CD4-positive, alpha-beta T cell (primary cell): Measurements from ENCODE around the gene RRAS2. TPM values are rescaled to one million over a fixed set of nuclear protein-coding genes. Genes with fewer than 3 reads are reported as not detected.

Source experiments
- ATAC-seq: fragments of 200-7000 bp; cut with Tn5 transposase; one replicate; pipeline ENCODE4 v1.10.0; 2022; ENCODE audit warnings: mild to moderate bottlenecking; ENCODE audit not compliant: poor library complexity
- CTCF ChIA-PET: fragments of 350-600 bp; sonication (Branson Sonifier 250); formaldehyde crosslinking; loops from one replicate; lab custom pipeline; 2021; ENCODE audit warnings: antibody characterized with exemption, inconsistent platforms; lab: Charles Lee
- POLR2A ChIA-PET: fragments of 350-600 bp; sonication (Branson Sonifier 250); formaldehyde crosslinking; loops from one replicate; lab custom pipeline; 2021; ENCODE audit warnings: antibody characterized with exemption, inconsistent platforms; lab: Charles Lee
- DNase-seq, 14 experiments: peaks; one replicate each; pipeline ENCODE4 v3.0.0-alpha.2; 2013 to 2020; ENCODE audit warnings: mixed read lengths in 2 of 14
- H3K27ac ChIP-seq, 2 donors: one replicate each; pipeline versions ENCODE4 v1.5.1 to v1.7.0; 2013; ENCODE audit warnings: low read length in 2 of 2, low read depth in 1 of 2, mild to moderate bottlenecking in 1 of 2
- H3K27me3 ChIP-seq, 2 experiments: 1 replicate in 1 of 2; 2 replicates in 1 of 2; pipeline versions ENCODE4 v1.6.1 to v1.7.0; 2013; ENCODE audit warnings: low read length in 2 of 2, control low read depth in 1 of 2, mild to moderate bottlenecking in 1 of 2, moderate library complexity in 1 of 2; ENCODE audit not compliant: insufficient read depth in 2 of 2, control insufficient read depth in 1 of 2
- H3K36me3 ChIP-seq: one replicate; pipeline ENCODE4 v1.6.1; 2013; ENCODE audit warnings: low read length, control low read depth; ENCODE audit not compliant: insufficient read depth
- H3K4me1 ChIP-seq: one replicate; pipeline ENCODE4 v1.6.1; 2013; ENCODE audit warnings: low read length, control low read depth; ENCODE audit not compliant: insufficient read depth
- H3K4me3 ChIP-seq: one replicate; pipeline ENCODE4 v1.5.1; 2013; ENCODE audit warnings: mild to moderate bottlenecking, low read length, moderate library complexity
- H3K9me3 ChIP-seq, 2 experiments: 1 replicate in 1 of 2; 2 replicates in 1 of 2; pipeline versions ENCODE4 v1.6.1 to v1.7.0; 2013; ENCODE audit warnings: low read length in 2 of 2, mild to moderate bottlenecking in 2 of 2, control low read depth in 1 of 2, moderate library complexity in 1 of 2; ENCODE audit not compliant: control insufficient read depth in 1 of 2, insufficient read depth in 1 of 2
- H3K27ac Mint-ChIP-seq: one replicate; pipeline ENCODE4 v1.8.0; 2020; ENCODE audit warnings: mixed read lengths
- H3K27me3 Mint-ChIP-seq: one replicate; pipeline ENCODE4 v1.8.0; 2021; ENCODE audit warnings: mixed read lengths
- H3K36me3 Mint-ChIP-seq: one replicate; pipeline ENCODE4 v1.8.0; 2021; ENCODE audit warnings: low read depth, mixed read lengths
- H3K4me1 Mint-ChIP-seq: one replicate; pipeline ENCODE4 v1.8.0; 2021; ENCODE audit warnings: low read depth, mixed read lengths
- H3K4me3 Mint-ChIP-seq: one replicate; pipeline ENCODE4 v1.8.0; 2020; ENCODE audit warnings: mild to moderate bottlenecking, mixed read lengths
- H3K9me3 Mint-ChIP-seq: one replicate; pipeline ENCODE4 v1.8.0; 2020; ENCODE audit warnings: mixed read lengths
- CTCF ChIP-seq: fragments of 200-600 bp; IDR thresholded peaks from one replicate; pipeline ENCODE4 v1.8.0; 2022; ENCODE audit warnings: antibody characterized with exemption, mild to moderate bottlenecking
- intact Hi-C, 2 experiments: fragments of 100-400 bp; cut with DNase I in 1 of 2; cut with micrococcal nuclease in 1 of 2; formaldehyde crosslinking; loops; one replicate each; pipeline versions ENCODE4 v1.15.1 to v1.9.0; 2023 to 2025; cut with DNase I, micrococcal nuclease
- total RNA-seq, 174 experiments: library from RNA in 2 of 174; stranded (reverse) in 2 of 174; gene quantifications; one replicate each; pipeline ENCODE4 v1.2.3 and lab custom pipeline; 2021 to 2026

The RRAS2 gene
- total RNA-seq, 2 experiments from 2014 or later = 20.7 to 21.2 TPM

- H3K36me3 ChIP-seq = no peaks in the 10 kb centered on the region
- Mint-ChIP-seq H3K4me1 (peaks cover 17% of the 10 kb centered on the region), H3K9me3 (no peaks in the 10 kb centered on the region), H3K27ac (no peak overlapping the region), H3K36me3 (no peaks in the 10 kb centered on the region), H3K4me3 (no peak overlapping the region), H3K27me3 (no peaks in the 10 kb centered on the region)
- no peak for ATAC-seq
- H3K4me1 ChIP-seq = peaks cover 4% of the 10 kb centered on the region
- H3K27ac ChIP-seq = no peak overlapping the region
- no peak for DNase-seq
- no peak for TF ChIP-seq CTCF
- no peak overlapping the region for H3K4me3 ChIP-seq
- no peaks in the 10 kb centered on the region for H3K27me3 ChIP-seq
- ChIA-PET POLR2A (no interaction called here), CTCF (interaction anchor here (1.2 kb wide), 1 partner anchor 68 kb away, joined by 3 read pairs; no protein-coding TSS in a partner anchor)
- no peaks in the 10 kb centered on the region for H3K9me3 ChIP-seq
- intact Hi-C loops = loop anchor here (5.0 to 10.0 kb wide), 2 partner anchors 48 to 895 kb away; partner anchors contain the start of gene RRAS2 (in 1 of the 2)
These were observed 49.4 kb downstream of the RRAS2 start for GRCh38 chr11:14309425-14310192.

DNA sequence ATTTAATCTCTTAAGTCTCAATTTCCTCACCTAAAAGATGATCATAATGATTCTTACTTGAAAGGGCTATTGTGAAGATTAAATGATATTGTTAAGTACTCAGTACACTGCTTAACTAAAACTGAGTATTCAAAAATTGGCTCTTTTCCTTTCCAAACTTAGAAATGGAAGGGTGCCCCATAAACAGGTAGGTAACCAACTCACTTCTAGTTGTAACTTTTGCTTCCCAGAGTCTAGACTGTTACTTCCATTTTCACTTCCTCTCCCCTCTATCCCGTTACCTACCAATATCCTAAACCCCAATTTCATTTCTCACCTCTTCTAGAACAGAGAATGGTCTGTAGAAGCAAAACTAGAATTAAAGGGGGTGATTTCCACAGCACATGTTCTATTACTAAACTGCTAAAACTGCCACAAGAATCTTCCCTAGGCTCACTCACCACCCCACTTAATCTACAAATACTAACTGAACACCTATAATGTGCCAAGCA, 50.0 kb downstream of the RRAS2 start:
- Histone ChIP-seq H3K9me3 (no peaks in the 10 kb centered on the region), H3K36me3 (no peaks in the 10 kb centered on the region), H3K27ac (no peak overlapping the region), H3K4me1 (peaks cover 4% of the 10 kb centered on the region), H3K27me3 (no peaks in the 10 kb centered on the region), H3K4me3 (no peak overlapping the region)
- no peaks in the 10 kb centered on the region for H3K36me3 Mint-ChIP-seq
- ATAC-seq = peak; percentile 19
- no peak overlapping the region for H3K4me3 Mint-ChIP-seq
- DNase-seq = no peak
- no peaks in the 10 kb centered on the region for H3K9me3 Mint-ChIP-seq
- ChIA-PET CTCF (interaction anchor here (0.7 to 1.2 kb wide), 4 partner anchors 18 to 146 kb away, joined by 3 to 5 read pairs (median 4); no protein-coding TSS in a partner anchor), POLR2A (interaction anchor here (1.0 to 1.3 kb wide), 2 partner anchors 10 to 11 kb away, joined by 3 to 8 read pairs; no protein-coding TSS in a partner anchor)
- H3K27me3 Mint-ChIP-seq = no peaks in the 10 kb centered on the region
- TF ChIP-seq CTCF = peak; percentile 5
- intact Hi-C loops = loop anchor here (5.0 to 10.0 kb wide), 2 partner anchors 48 to 896 kb away; partner anchors contain the start of gene RRAS2 (in 1 of the 2)
- no peak overlapping the region for H3K27ac Mint-ChIP-seq
- peaks cover 14% of the 10 kb centered on the region for H3K4me1 Mint-ChIP-seq

GRCh38 chr11:14308114-14308896, 50.7 kb downstream of the RRAS2 start:
- H3K27me3 Mint-ChIP-seq = no peaks in the 10 kb centered on the region
- Histone ChIP-seq H3K27ac (no peak overlapping the region), H3K9me3 (no peaks in the 10 kb centered on the region), H3K4me3 (no peak overlapping the region), H3K36me3 (no peaks in the 10 kb centered on the region), H3K4me1 (peaks cover under 1% of the 10 kb centered on the region), H3K27me3 (no peaks in the 10 kb centered on the region)
- H3K27ac Mint-ChIP-seq = no peak overlapping the region
- H3K36me3 Mint-ChIP-seq = no peaks in the 10 kb centered on the region
- ChIA-PET POLR2A (interaction anchor here (0.6 to 1.3 kb wide), 3 partner anchors 10 to 148 kb away, joined by 3 to 8 read pairs (median 3); no protein-coding TSS in a partner anchor), CTCF (interaction anchor here (0.5 to 1.2 kb wide), 8 partner anchors 12 to 150 kb away, joined by 3 to 5 read pairs (median 3); no protein-coding TSS in a partner anchor)
- DNase-seq (peak in 3 of 14 experiments; percentile 41 to 58 (median 54)), ATAC-seq (peak; percentile 80)
- peak; percentile 61 for TF ChIP-seq CTCF
- intact Hi-C loops = loop anchor here (5.0 to 10.0 kb wide), 2 partner anchors 49 to 896 kb away; partner anchors contain the start of gene RRAS2 (in 1 of the 2)
- peaks cover 8% of the 10 kb centered on the region for H3K4me1 Mint-ChIP-seq
- H3K4me3 Mint-ChIP-seq = no peak overlapping the region
- H3K9me3 Mint-ChIP-seq = no peaks in the 10 kb centered on the region
